Fibroblast of skin of right quadriceps (primary cell): Measurements from ENCODE around the gene TNKS1BP1.
"Not testable (repeated sequence)": the region's sequence is repeated elsewhere in the genome, so short reads cannot be mapped to it uniquely, and the experiment has no call there.

Experiments used
- DNase-seq: peaks from one replicate; pipeline ENCODE4 v3.0.0-alpha.2; 2013

Gene TNKS1BP1, protein sequence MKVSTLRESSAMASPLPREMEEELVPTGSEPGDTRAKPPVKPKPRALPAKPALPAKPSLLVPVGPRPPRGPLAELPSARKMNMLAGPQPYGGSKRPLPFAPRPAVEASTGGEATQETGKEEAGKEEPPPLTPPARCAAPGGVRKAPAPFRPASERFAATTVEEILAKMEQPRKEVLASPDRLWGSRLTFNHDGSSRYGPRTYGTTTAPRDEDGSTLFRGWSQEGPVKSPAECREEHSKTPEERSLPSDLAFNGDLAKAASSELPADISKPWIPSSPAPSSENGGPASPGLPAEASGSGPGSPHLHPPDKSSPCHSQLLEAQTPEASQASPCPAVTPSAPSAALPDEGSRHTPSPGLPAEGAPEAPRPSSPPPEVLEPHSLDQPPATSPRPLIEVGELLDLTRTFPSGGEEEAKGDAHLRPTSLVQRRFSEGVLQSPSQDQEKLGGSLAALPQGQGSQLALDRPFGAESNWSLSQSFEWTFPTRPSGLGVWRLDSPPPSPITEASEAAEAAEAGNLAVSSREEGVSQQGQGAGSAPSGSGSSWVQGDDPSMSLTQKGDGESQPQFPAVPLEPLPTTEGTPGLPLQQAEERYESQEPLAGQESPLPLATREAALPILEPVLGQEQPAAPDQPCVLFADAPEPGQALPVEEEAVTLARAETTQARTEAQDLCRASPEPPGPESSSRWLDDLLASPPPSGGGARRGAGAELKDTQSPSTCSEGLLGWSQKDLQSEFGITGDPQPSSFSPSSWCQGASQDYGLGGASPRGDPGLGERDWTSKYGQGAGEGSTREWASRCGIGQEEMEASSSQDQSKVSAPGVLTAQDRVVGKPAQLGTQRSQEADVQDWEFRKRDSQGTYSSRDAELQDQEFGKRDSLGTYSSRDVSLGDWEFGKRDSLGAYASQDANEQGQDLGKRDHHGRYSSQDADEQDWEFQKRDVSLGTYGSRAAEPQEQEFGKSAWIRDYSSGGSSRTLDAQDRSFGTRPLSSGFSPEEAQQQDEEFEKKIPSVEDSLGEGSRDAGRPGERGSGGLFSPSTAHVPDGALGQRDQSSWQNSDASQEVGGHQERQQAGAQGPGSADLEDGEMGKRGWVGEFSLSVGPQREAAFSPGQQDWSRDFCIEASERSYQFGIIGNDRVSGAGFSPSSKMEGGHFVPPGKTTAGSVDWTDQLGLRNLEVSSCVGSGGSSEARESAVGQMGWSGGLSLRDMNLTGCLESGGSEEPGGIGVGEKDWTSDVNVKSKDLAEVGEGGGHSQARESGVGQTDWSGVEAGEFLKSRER (N-terminal part only)

DNA sequence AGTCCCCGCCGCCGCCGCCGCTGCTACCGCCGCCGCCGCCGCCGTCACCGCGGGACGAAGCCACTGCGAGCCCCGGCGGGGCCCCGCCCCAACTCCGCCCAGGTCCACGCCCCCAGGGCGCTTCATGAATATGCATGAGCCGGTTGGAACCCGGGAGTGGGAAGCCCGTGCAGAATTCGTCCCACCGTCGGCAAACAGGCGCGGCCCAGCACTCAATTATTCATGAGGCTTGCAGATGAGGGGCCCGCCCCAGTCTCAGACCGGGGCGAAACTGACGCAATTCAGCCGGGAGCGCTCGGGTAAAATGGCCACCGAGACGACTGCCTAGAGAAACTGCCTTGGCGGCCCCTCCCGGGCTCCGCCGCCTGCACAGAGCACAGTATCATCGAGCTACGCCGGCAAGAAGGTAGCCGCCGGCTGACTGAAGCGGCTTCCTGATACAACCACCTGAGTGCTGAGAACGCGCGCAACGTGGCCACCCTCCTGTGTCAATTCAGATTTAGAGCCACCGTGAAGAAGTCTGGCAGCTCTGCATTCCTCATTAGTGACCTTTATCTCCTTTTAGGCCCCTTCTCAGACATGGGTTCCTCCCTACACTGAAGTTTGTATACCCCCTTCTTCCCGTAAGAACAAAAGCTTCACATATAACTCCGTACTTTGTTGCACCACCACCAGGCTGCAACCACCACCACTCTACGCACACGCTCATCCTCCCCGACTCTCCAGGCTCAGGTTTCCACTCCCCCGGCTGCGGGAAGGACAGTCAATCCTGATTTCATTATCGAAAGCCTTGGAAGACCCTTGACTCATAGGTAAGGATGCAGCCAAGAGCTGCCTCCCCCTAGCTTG is at the start of gene TNKS1BP1:
TSS of gene TNKS1BP1 (minus strand) at position 67 of the 849 bp plus-strand sequence. CDS start 3,067 bp downstream, outside the sequence.
- DNase-seq: peak; percentile 98

DNA sequence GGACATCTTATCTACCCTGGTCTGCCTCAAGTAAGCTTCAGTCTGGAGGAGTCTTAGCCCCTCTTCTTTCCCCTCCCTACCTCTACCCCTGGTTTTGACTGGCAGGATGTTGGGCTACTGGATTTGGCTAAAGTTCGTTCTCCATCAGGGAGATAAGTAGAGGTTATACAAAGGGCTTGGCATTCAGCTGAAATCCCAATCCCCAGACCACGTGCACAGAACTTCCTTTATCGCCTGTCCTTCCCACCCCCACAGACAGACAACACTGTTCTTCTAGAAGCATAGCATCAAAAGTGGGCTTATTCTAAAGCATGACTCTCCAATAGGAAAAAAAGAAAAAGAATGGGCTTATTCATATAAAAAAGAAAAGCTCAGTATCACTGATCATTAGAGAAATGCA is 48.4 kb upstream of the TNKS1BP1 start:
- DNase-seq: no peak

DNA sequence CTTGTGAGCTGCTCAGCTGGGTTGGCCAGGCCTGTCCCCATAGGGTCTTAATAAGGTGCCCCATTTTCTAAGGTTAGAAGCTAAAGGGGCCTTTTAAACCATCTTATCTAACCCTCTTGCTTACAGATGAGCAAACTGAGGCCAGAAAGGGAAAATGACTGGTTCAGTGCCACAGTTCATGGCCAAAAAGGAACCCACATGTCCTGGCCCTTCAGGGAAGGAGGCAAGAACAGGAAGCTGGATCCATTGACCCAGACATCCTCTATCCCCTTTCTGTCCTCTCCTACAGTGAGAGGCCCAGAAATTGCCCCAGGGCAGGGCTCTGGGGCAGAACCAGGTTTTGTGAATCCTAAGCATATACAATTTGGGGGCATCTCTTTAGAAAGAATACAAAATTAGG is 46.2 kb upstream of the TNKS1BP1 start:
- DNase-seq: no peak

DNA sequence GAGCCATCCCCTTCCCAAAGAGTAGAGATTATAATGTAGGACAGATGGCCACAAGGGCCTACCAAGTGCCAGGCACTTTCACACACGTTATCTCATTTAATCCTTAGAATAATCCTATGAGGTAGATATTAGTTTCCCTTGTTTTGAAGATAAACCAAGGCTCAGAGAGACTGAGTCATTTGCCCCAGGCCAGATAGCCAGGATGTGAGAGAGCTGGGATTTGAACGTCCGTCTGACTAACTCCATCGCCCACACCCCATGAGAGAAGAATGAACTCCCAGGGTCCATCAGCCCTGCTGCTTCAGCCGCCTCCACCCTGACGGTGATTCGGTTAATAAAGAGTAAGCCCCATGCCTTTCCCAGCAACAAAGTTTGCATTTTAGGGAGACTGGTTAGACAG is 45.5 kb upstream of the TNKS1BP1 start:
- no peak for DNase-seq

DNA sequence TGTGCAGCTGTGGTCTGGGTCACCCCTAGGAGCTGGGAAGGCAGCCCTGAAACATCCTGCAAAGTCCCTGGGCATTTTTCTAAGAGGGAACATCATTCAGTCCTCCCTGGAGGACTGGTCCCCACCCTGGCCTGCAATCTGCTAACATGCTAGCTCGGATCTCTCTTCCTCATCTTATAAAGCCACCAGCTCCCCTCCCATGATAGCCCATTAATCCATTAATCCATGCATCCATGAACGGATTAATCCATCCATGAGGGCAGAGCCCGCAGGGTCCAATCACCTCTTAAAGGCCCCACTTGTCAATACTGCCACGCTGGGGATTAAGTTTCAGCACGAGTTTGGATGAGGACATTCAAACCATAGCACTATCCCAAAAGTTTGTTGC is 44.1 kb upstream of the TNKS1BP1 start:
- DNase-seq: no peak

DNA sequence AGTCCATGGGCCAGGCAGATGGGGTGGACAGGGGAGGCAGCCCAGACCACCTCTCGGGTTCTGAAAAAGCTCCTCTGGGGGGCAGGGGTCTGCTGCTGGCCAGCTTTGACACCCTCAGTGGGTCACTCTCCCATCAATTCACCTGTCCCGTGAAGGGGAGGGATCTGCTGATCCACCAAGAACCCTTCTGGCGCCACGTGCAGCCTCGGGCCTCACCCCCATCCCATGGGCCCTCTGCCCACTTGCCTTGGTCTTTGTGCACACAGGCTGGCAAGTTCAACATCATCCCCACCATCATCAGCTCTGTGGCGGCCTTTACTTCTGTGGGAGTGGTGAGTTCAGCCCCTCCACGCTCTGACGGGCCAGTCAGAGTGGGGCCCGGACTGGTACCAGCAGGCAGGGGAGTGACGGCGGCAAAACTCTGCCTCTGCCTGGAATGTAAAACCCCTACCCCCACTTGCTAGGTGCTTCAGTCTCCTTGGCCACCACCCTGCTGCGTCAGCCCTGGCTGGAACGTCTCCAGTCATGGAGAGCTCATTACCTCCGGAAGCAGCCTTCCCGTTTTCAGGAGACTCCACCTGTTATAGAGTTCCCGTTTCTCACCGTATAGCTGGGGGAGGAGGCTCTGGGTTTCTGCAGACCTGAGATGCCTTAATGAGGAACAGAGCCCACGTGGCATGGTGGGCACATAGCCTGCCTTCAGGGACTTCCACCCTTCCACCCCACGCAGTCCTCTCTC is 43.5 kb upstream of the TNKS1BP1 start:
- no peak for DNase-seq

DNA sequence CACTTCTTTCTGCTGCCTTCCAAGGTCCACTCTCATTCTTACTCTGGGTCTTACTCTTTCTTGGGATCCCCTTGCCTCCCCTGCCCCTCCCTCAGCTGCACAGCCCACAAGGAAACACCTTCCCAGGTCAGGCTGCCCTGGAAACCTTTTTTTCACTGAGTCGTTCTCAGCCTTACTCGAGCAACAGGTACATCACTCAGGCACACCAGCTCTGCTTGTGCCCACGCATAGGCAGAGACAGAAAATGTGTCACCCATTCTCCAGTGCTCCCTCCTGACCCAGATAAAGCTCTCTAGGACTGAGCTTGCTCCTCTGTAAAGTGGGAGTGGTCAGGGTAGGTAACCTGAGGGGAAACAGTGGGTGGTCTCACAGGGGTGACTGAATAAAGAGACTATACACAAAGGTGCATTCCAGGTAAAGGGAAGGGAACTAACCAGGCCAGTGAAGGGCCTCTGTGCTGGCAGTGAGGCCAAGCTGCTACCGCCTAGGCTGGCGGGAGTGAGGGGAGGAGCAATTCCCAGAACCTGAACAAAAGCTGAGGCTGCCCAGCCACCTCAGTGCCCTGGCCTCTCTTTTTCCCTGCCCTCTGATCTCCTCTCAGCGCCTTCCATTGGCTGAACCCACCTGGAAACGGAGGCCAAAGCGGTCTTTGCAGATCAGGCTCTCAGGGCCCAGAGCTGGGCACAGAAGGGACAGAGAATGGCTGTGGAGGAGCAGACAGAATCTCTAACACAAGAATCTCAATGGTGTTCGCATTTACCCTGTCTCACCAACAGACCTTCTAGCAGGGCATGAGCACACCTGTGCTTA is 40.3 kb upstream of the TNKS1BP1 start:
- DNase-seq: no peak

DNA sequence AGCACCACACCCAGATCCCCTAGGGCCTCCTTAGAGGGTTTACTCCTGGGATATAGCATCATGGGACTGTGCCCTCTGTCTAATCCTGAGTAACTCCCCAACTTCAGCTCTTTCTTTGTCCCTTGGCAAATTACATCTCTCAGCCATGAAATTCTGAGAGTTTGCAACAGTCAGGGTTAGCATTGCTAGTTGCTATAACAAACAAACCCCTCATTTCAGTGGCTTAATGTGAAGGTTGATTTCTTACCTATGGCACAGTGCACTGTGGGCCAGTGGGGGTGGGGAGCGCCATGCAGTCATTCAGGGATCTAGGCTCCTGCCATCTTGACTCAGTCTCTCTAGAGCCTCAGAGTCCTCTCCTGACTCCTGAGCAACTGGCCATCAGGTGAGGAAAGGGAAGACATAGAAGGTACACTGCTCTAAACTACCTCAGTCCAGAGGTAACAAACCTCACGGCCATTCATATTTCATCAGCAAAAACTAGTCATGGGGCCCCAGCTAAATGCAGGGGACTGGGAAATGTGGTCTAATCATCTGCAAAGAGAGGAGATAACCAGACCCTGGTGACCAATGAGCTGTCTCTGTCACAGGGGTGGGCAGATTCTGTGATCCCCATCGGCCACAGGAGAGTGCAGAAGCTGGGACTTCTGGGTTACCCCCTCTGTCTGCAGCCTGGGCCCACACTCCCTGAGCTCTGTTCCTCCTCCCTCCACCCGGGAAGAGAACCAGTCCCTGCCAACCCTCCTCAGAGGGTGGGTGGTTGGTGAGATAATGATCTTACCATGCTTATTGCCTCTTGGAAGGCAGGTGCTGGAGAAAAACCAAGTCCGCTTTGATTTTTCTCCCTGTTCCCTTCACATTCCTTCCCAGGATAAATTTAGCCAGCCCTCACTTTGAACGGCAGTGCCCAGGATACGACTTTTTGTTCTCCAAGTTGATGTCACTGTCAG is 38.7 kb upstream of the TNKS1BP1 start:
- no peak for DNase-seq

DNA sequence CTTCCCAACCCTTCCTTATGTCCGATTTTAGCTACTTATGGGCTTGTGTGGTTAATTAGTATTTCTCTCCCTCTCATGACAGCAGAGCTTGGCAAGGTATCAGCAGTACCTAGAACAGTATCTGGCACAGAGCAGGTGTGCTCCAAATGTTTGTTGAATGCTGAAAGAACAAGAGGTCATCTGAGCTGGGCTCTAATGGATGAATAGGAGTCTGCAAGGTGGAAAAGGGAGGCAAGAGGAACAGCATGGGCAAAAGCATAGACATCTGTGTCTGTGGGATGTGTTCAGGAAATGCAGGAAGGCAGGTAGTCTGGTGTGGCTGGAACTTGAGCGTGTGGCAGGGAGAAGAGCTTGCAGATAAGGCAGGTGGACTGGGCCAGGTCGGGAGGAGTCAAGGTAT is 37.2 kb upstream of the TNKS1BP1 start:
- no peak for DNase-seq

DNA sequence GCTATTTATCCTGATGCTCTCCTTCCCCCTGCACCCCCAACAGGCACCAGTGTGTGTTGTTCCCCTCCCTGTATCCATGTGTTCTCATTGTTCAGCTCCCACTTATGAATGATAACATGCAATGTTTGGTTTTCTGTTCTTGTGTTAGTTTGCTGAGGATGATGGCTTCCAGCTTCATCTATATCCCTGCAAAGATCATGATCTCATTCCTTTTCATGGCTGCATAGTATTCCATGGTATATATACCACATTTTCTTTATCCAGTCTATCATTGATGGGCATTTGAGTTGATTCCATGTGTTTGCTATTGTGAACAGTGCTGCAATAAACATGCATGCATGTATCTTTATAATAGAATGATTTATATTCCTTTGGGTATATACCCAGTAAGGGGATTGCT is 36.7 kb upstream of the TNKS1BP1 start:
- not testable (repeated sequence) for DNase-seq

DNA sequence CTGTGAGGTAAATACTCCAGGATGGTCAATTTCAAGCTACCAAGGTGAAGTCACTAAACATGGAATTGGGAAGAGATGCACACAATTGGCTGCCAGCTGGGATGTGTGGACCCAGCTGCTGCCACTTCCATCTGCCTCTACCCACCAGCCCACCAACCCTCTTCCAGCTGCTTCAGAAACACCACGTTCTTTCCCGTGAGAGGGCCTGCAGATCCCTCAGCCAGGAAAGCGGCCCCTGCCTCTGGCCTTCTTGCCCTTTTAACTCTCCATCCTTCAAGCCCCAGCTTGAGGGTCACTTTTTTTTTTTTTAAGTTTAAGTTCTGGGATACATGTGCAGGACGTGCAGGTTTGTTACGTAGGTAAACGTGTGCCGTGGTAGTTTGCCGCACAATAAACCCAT is 36.2 kb upstream of the TNKS1BP1 start:
- no peak for DNase-seq

DNA sequence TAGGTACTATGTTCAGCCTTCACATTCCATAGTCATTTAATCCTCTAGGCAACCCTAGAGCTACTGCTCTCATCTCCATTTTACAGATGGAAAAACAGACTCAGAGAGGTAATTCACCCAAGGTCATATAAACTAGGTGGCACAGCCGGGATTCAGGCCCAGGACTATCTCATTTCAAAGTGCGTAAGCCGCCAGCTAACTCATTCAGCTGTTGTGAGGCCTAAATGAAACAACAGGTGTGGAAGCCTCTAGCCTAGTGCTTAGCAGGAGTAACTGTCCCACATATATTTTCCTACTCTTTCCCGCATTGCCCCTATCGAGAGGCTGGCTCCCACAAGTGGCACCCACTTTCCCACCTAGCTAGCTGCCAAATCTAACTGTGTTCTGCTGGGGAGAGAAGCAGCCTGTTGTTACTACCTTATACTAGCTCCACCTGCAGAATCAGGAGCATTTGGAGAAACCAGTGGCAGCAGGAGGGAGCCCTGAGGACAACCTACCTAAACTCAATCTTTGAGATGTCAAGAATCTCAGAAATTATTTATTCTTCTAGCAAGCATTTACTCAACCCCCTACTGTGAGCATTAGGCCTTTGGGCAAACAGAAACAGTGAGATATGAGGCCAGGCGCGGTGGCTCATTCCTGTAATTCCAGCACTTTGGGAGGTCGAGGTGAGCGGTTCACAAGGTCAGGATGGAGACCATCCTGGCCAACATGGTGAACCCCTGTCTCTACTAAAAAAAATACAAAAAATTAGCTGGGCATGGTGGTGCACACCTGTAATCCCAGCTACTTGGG is 35.3 kb upstream of the TNKS1BP1 start:
- no peak for DNase-seq

DNA sequence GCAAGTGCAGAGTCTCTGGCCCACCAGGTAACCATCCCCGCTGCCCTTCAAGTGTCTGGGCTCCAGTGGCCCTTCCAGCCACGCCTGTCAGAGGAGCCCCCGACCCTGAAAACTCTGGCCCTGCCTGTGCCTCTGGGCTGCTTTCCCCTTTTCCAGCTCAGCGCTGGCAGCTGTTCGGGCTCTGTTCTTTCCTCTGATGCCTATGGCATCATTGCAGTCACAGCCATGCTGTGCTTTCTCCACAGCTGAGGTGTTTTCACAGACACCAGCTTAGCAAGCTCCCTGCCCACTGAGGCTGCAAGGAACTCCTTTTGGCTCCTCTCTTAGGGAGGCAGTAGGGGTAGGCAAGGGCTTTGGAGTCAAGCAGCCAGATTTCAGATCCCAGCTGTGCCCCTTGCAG is 34.6 kb upstream of the TNKS1BP1 start:
- no peak for DNase-seq

DNA sequence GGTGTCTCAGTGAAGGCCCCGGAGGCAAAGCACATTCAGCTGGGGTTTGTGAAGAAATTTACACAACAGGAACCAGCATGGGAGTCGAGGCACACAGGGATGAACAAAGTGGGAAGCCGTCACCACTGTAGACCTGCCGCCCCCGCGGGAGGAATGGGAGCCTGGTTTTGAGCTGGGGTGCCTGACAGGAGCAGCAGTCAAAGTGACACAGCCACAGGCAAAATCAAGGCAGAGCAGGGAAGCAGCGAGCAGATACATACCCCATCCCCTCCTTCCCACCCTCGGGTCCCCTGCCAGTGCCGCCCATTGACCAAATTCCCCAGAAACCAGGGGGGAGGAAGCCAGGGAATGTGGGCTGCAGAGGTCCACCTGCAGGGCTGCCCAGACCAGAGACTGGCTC is 34.2 kb upstream of the TNKS1BP1 start:
- DNase-seq: no peak

DNA sequence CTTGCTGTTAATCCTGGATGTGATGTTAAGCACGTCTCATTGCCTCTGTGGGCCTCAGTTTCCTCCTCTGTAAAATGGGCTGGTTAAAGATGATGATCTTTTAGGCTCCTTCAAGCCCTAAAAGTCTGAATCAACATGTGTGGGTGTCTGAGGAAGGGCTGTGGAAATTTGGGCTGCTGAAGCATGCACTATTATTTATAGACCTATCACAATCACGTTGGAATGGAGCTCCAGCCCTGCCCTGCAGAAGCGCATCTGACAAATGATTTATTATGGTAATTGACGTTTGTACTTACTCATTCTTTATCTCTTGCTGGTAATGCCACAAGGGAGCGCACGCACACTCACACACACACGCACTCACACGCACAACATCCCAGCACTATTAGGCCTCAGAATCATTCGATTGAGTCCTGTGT is 33.8 kb upstream of the TNKS1BP1 start:
- peak; percentile 20 for DNase-seq

DNA sequence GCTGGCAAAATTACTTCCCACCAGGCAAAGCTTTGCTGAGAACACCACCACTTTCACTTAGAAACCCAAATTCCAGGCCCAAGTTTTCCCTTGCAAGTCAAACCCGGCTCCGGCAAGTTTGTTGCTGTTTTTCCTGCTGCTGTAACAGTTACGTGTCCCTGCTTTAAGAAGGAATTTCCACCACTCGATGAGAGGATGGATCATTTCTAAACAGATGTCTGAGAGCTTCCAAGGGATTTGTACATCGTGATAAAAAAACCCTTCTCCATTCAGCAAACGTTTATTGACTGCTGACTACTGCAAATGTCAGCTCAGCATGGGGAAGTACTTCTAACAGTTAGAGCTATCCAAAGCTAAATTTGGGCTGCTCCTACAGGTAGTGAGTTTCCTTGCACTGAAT is 33.1 kb upstream of the TNKS1BP1 start:
- DNase-seq: peak; percentile 16

DNA sequence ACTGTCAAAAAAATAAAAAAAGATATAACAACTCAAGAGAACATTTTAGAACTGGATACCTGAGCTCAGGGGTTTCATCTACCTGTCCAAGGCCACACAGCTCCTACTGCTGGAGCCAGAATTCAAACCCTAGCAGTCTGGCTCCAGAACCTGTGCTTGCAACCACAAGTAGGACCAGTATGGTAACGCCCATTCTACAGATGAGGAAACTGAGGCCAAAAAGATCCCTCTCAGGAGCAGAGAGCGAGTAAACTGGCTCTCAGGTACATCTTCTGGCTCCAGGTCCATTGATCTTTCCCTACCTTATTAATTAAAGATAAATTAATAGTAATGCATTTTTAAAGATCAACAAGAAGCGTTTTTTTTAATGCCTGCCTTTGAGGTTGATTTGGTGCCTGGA is 32.6 kb upstream of the TNKS1BP1 start:
- no peak for DNase-seq

DNA sequence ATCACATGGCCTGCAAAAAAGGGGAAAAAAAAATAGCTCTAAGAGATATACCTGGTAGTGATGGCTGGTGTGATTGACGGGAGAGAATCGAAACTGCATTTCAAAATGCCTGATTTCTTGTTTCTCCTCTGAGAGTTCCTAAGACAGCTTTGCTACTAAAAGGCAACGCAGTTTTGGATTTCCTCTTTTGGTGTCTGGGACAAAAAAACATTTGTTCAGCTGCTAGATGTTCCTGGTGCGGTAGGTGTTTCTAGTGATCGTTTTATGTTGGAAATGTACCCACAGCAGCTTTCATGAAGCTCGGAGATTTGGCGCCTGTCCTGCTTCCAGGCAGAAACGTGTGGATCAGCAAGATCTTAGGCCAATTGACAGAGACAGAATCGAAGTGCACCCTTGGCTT is 31.5 kb upstream of the TNKS1BP1 start:
- DNase-seq: no peak

DNA sequence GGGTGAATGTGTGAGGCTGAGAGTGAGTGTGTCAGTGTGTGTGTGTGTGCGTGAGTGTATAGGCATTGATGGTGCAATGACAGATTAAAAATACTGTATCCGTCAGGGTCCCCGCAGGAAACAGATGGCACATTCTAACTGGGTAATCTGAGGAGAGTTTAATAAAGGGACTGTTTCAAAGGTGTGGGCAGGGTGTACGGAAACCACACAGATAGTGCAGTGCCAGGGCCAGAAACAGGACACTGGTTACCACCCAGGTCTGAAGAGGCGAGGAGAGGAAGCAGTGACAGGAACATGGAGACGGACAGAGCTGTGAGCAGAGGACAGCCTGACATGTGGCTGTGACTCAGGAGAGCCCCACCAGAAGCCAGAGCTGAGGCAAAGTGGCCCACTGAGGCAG is 29.9 kb upstream of the TNKS1BP1 start:
- no peak for DNase-seq
